GM12872 (cell line): Measurements from ENCODE around the gene PRLR.

Experiments
- CTCF ChIP-seq: IDR thresholded peaks from 3 replicates; pipeline ENCODE4 v1.5.1; 2011; ENCODE audit warnings: low read depth, mild to moderate bottlenecking, low read length, moderate library complexity; ENCODE audit not compliant: insufficient read depth

The PRLR gene

GRCh38 chr5:35016174-35017051 is 213.9 kb downstream of the PRLR start:
- no peak for TF ChIP-seq CTCF

DNA sequence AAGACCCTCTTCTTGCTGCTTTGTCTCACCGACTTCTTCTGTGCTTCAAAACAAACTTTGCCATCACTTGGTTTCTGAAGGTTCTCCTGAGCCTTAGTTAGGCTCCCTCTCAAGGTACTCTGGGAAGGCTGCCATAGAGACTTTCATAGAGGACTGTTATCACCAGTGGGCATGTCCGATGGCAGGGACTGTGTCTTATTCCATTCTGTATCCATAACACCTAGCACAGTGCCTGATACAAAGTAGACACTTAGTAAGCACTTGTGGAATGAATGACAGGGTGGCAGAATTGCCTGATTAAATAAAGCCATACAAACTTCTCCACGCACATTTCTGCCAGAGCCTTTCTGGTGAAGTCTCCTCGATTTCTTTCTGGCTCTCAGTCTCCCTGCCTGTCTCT is 215.2 kb downstream of the PRLR start:
- TF ChIP-seq CTCF = no peak

GRCh38 chr5:35012796-35013195 is 217.5 kb downstream of the PRLR start:
- TF ChIP-seq CTCF = no peak

GRCh38 chr5:35012365-35012764 is 217.9 kb downstream of the PRLR start:
- TF ChIP-seq CTCF = no peak

DNA sequence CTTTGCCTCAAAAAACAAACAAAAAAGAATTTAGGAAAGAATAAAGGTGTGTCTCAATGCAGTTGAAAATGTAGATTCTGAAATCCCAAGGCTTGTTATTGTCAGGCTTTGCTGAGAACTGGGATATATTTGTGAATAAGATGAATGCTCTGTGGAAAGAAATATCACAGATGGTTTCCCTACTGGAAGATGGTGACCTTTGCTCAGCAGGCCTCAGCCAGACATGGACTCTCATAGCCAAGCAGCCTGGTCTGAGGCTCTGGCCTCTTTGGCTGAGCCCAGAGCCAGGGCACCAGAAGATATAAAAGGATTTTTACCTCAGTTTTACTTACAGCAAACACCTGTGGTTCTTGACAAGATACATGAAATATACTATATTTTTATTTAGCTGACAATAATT is 219.6 kb downstream of the PRLR start:
- TF ChIP-seq CTCF = no peak

GRCh38 chr5:35009657-35010056 is 220.6 kb downstream of the PRLR start:
- no peak for TF ChIP-seq CTCF

DNA sequence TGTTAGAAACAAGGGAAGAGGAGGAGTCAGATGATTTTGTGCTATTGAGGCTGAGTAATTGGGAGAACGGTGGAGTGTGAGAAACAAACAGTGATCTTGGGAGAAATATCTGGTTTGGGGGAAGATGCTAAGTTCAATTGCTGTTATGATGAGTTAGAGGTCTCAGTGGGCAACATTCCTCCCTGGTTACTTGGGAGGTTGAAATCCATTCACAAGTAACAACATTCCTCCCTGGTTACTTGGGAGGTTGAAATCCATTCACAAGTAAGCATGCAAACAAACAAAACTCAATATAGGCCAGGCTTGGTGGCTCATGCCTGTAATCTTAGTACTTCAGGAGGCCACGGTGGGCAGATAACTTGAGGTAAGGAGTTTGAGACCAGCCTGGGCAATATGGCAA is 221.3 kb downstream of the PRLR start:
- no peak for TF ChIP-seq CTCF
